Measurements from ENCODE around the gene ELOVL3.

ELOVL3 gene

GRCh38 chr10:102255404-102255803 is 29.3 kb downstream of the ELOVL3 start:
- no peak for DNase-seq

- no peak for DNase-seq
These were observed 35.1 kb downstream of the ELOVL3 start for GRCh38 chr10:102261196-102261595.

DNA sequence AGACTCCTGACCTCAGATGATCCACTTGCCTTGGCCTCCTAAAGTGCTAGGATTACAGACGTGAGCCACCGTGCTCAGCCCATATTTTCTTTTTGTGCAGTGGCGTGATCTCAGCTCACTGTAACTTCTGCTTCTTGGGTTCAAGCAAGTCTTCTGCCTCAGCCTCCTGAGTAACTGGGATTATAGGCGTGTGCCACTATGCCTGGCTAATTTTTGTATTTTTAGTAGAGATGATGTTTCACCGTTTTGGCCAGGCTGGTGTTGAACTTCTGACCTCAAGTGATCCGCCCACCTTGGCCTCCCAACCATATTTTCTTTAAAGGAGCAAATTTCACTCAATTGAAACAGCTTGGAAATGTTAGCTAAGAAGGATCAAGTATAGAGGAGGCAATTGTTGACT is 35.7 kb downstream of the ELOVL3 start:
- no peak for DNase-seq

DNA sequence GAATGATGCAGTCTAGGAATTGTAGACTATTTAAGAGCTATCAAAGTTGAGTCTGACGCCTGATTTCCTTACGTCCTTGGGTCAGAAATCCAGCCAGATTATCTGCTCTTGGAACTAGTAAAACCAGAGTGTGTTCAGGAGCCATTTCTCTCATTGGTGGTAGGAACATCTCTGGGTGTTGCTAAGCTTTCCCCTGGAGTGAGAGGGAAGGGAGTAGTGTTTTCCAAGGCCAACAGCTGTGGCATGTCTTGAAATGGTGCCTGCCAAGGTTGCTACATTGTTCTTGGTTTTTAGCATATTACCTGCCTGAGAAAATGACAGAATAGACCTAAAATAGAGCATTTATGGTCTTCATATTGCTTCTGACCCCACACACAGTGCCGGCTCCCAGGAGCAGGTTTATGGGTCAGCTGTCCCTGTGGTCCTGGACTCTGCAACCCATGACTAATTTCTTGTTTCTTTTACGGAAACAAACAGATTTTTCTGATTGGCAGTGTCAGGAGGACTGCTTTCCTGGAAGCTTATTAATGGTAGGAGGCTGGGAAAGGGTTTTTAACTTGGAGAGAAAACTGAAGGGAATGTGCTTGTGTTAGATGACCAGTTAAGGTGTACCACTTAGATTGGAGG is 36.8 kb downstream of the ELOVL3 start:
- DNase-seq: no peak

DNA sequence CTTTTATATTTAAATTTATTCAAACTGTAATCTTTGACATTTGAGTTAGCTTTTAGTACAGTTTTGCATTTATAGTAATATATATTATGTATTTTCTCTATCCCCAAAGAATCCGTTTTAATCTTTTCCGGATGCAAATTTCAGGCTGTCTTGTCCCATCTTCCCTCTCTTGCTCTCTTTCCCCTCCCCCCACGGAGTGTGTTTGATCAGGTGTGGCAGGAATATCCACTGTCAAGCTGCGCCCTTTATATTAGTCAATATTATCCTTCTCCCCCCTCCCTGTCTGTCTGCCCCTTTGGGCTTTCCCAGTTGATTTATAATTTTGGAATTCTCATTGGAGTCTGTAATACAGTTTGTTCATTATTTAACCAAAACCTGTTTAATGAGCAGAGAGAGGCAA is 38.3 kb downstream of the ELOVL3 start:
- DNase-seq: no peak

DNA sequence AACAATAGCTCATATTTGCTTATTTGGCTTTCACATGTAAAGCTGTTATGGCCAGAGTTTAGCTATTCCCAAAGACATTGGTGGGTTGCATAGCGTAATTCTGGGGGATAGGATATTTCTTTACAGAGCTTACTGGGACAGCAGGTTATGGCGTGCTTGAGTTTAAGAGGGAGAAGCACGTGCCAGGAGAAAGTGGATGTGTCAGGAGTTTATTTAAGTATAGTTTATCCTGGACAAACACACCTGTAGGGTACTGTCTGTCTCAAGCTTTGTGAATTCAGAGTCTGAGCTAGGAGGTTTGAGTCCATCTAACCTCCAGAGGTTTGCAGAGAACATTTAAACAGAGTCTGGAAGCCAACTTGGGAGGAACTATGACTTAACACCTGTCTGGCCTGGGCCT is 40.6 kb downstream of the ELOVL3 start:
- DNase-seq: no peak

DNA sequence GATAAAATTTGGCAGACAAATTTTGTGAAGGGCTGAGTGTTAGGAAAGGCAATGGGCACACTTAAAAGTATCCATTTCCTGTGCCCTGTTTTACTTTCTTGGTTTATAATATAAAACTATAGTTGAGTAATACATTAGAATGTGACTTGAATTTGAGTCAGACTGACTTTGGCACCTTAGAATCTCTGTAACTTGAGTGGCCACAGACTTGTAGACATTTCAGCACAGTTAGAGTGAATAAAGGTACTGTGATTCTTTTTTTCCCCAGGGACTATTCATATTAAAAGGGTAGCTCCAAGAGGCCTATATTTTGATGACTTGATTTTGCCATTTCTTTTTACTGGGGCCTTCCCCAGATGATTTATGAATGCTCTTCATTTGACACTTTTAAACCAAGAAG is 41.6 kb downstream of the ELOVL3 start:
- DNase-seq: peak; percentile 62

DNA sequence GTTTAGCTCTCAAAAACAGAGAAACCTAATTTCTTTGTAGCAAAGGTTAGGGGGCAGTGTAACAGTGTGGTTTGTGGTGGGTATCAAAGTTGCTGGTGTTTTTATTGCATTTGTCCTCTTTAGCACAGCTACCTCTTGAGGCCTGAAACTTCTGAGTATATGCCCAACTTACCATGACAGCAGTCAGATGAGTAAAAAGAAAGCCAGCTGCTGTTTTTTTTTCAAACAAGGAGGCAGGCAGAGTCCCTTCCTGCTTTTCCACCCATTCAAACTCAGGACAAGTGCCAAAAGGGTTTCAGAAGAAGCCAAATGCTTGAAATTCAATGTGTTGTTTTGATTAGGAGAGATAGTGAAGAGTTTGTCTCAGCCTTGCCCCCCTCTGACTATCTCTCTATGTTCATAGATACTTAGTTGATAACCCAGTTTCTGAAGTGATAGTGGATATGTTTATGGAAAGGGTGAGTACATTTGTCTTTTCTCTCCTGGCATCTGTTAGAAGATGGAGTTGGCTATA is 42.3 kb downstream of the ELOVL3 start:
- DNase-seq: peak; percentile 61

GRCh38 chr10:102269017-102269416 is 42.9 kb downstream of the ELOVL3 start:
- peak; percentile 17 for DNase-seq

GRCh38 chr10:102274062-102274461 is 48.0 kb downstream of the ELOVL3 start:
- no peak for DNase-seq

DNA sequence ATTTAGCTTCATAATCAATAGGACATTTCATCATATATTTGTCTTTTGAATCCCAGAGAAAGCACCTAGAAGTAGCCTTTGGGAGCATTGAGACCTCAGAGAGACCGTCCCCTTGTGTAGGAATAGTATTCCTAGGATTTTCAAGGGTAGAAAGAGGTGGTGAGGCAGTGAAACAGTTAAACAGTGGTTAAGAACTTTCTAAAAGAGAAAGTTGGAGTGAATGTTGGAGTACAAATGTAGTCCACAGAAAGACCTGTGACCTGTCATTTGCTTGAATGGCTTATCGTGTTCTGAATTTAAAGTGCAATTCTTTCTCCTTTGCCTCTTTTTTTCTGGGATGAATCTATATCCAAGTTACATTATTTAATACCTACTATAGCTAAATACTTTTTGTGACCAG is 49.2 kb downstream of the ELOVL3 start:
- DNase-seq: no peak

- no peak for DNase-seq
These were observed 53.0 kb downstream of the ELOVL3 start for GRCh38 chr10:102279104-102279503.

Data from EL (cell line).